Measurements from ENCODE around the gene UGT8. TPM values are rescaled to one million over a fixed set of nuclear protein-coding genes. Genes with fewer than 3 reads are reported as not detected.

Gene UGT8
- total RNA-seq, 2 donors from 2014 or later = 4.8 to 10.4 TPM

GRCh38 chr4:114653675-114654074 is 55.1 kb downstream of the UGT8 start:
- H3K27me3 ChIP-seq (ENCODE audit: control insufficient read depth, insufficient read depth, low read length, poor library complexity, severe bottlenecking) = no peaks in the 10 kb centered on the region
- no peaks in the 10 kb centered on the region for H3K36me3 ChIP-seq (ENCODE audit: control insufficient read depth, insufficient read depth, low read length)
- no peak for DNase-seq
- no peaks in the 10 kb centered on the region for H3K9me3 ChIP-seq (ENCODE audit: control insufficient read depth, low read length)
- WGBS, 2 experiments (ENCODE audit: insufficient coverage in 1 of 2, insufficient read length in 1 of 2) = 93 to 100% methylated on average over 1 of the region's 1 CpG
- H3K4me1 Mint-ChIP-seq = peaks cover 44% of the 10 kb centered on the region
- no peaks in the 10 kb centered on the region for H3K27me3 Mint-ChIP-seq (ENCODE audit: insufficient read depth)
- no peak for TF ChIP-seq CTCF (conservative IDR thresholded peaks at IDR 0.05)
- H3K9ac ChIP-seq (ENCODE audit: extremely low read depth, low read length, poor library complexity, severe bottlenecking) = no peak overlapping the region
- peaks cover 5% of the 10 kb centered on the region for H3K4me1 ChIP-seq (ENCODE audit: control insufficient read depth, insufficient read depth, low read length)
- no peak overlapping the region for H3K27ac ChIP-seq (ENCODE audit: low read depth, low read length)
- H3K36me3 Mint-ChIP-seq (ENCODE audit: low read depth) = no peaks in the 10 kb centered on the region
- H3K27ac Mint-ChIP-seq = no peak overlapping the region
- H3K4me3 Mint-ChIP-seq = no peak overlapping the region
- no peak overlapping the region for H3K4me3 ChIP-seq (ENCODE audit: low read length)
- no peaks in the 10 kb centered on the region for H3K9me3 Mint-ChIP-seq

- Histone ChIP-seq H3K4me1 (ENCODE audit: control insufficient read depth, insufficient read depth, low read length) (peaks cover 5% of the 10 kb centered on the region), H3K27me3 (ENCODE audit: control insufficient read depth, insufficient read depth, low read length, poor library complexity, severe bottlenecking) (no peaks in the 10 kb centered on the region), H3K9me3 (ENCODE audit: control insufficient read depth, low read length) (no peaks in the 10 kb centered on the region), H3K36me3 (ENCODE audit: control insufficient read depth, insufficient read depth, low read length) (no peaks in the 10 kb centered on the region), H3K27ac (ENCODE audit: low read depth, low read length) (no peak overlapping the region), H3K4me3 (ENCODE audit: low read length) (no peak overlapping the region), H3K9ac (ENCODE audit: extremely low read depth, low read length, poor library complexity, severe bottlenecking) (no peak overlapping the region)
- Mint-ChIP-seq H3K36me3 (ENCODE audit: low read depth) (no peaks in the 10 kb centered on the region), H3K27ac (no peak overlapping the region), H3K27me3 (ENCODE audit: insufficient read depth) (no peaks in the 10 kb centered on the region), H3K9me3 (no peaks in the 10 kb centered on the region), H3K4me3 (no peak overlapping the region), H3K4me1 (peaks cover 45% of the 10 kb centered on the region)
- TF ChIP-seq CTCF (conservative IDR thresholded peaks at IDR 0.05) = no peak
- DNase-seq = no peak
- WGBS, 2 experiments (ENCODE audit: insufficient coverage in 1 of 2, insufficient read length in 1 of 2) = 40 to 52% methylated on average over 1 to 2 of the region's 2 CpGs
Measured at GRCh38 chr4:114654592-114654991, 56.0 kb downstream of the UGT8 start.

GRCh38 chr4:114658179-114658578 is 59.6 kb downstream of the UGT8 start:
- Mint-ChIP-seq H3K9me3 (no peaks in the 10 kb centered on the region), H3K27me3 (ENCODE audit: insufficient read depth) (no peaks in the 10 kb centered on the region), H3K27ac (no peak overlapping the region), H3K4me3 (no peak overlapping the region), H3K4me1 (peaks cover 35% of the 10 kb centered on the region), H3K36me3 (ENCODE audit: low read depth) (no peaks in the 10 kb centered on the region)
- TF ChIP-seq CTCF (conservative IDR thresholded peaks at IDR 0.05) = no peak
- H3K4me1 ChIP-seq (ENCODE audit: control insufficient read depth, insufficient read depth, low read length) = peaks cover 5% of the 10 kb centered on the region
- H3K9me3 ChIP-seq (ENCODE audit: control insufficient read depth, low read length) = no peaks in the 10 kb centered on the region
- no peak overlapping the region for H3K9ac ChIP-seq (ENCODE audit: extremely low read depth, low read length, poor library complexity, severe bottlenecking)
- DNase-seq = no peak
- H3K4me3 ChIP-seq (ENCODE audit: low read length) = no peak overlapping the region
- H3K27me3 ChIP-seq (ENCODE audit: control insufficient read depth, insufficient read depth, low read length, poor library complexity, severe bottlenecking) = no peaks in the 10 kb centered on the region
- H3K36me3 ChIP-seq (ENCODE audit: control insufficient read depth, insufficient read depth, low read length) = no peaks in the 10 kb centered on the region
- no peak overlapping the region for H3K27ac ChIP-seq (ENCODE audit: low read depth, low read length)

Data from endodermal cell (in vitro differentiated cells).